ENCODE data around the gene SOX5.

The SOX5 gene

DNA sequence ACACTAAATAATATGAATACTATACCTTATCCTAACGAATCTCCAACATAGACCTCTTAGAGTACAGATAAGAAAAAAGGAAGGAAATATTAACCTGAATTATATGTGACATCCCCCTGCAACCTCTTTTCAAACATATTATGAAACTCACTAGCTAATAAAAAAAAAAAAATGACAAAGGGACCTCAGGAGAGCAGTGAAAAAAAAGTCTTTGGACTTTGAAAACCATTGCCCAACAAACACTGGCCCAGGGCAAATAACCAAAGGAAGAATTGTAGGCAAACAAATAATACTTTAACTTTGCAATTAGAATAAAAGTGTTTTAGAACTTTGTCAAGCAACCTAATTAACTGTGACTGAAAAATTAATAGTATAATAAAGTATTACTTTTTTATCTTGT, 7.7 kb downstream of the SOX5 start:
- no peak overlapping the region for H3K4me3 ChIP-seq (replicated peaks; ENCODE audit: low read depth, low read length)
- no peak for DNase-seq (ENCODE audit: low read depth)
- no peak for TF ChIP-seq CTCF (IDR thresholded peaks at IDR 0.05; ENCODE audit: low read length, missing control alignments)

DNA sequence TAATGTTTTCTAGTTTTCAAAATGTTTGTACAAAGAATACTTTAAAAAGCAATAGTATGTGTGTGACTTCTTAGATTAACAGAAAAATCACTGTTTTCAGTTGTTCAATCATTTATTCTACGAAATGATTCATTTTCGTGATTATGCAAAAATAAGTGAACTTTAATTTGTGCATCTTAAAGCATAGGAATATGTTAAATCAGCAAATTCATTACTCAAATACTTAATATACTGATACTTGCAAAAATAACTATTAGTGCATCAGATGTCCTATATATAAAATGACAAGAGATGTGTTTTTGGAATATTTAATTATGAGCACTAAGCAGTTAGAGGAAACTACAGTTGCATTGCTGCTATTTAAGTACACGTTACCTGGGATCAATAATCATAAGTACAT, 11.0 kb downstream of the SOX5 start:
- TF ChIP-seq CTCF (IDR thresholded peaks at IDR 0.05; ENCODE audit: low read length, missing control alignments): no peak
- DNase-seq (ENCODE audit: low read depth): no peak
- no peak overlapping the region for H3K4me3 ChIP-seq (replicated peaks; ENCODE audit: low read depth, low read length)

DNA sequence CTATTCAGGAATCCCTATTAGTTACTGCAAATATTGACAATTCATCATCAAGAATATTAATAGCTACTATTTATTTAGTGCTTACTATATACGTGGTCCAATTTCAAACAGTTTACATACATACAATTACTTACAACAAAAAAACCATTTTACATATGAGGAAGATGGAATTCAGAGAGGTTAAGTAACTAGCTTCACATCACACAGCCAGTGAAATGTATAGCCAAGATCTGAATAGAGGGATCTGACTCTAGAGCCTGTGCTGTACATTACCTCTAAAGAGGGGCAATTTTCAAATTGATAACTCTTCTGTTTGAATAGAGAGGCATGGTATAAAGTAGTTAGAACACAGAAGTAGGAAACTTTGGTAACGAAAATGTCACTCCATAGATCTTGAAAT, 18.3 kb downstream of the SOX5 start:
- no peak for TF ChIP-seq CTCF (IDR thresholded peaks at IDR 0.05; ENCODE audit: low read length, missing control alignments)

DNA sequence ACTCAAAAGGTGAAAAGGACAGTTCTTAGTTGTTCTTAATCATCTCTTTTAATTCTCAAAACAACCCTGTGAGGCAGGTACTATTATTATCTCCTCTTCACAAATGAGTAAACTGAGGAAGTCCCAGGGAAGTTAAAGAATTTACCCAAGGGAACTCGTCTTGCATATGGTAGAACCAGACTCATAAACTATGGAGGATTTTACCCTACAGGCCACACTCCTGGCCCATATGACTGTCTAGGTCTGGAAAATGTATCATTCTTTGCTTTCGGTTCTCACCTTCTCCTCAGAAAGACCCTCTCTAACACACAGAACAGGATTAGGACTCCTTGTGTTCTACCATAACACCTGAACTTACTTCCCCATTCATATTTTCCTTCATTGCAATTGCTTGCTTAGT, 18.9 kb downstream of the SOX5 start:
- H3K4me3 ChIP-seq (replicated peaks; ENCODE audit: low read depth, low read length): no peak overlapping the region
- TF ChIP-seq CTCF (IDR thresholded peaks at IDR 0.05; ENCODE audit: low read length, missing control alignments): no peak
- DNase-seq (ENCODE audit: low read depth): no peak

More for the DNA sequence above, 18.3 kb downstream of the SOX5 start:
- H3K4me3 ChIP-seq (replicated peaks; ENCODE audit: low read depth, low read length): no peak overlapping the region
- no peak for DNase-seq (ENCODE audit: low read depth)

GRCh38 chr12:23929906-23930305, 19.6 kb downstream of the SOX5 start:
- no peak overlapping the region for H3K4me3 ChIP-seq (replicated peaks; ENCODE audit: low read depth, low read length)
- no peak for DNase-seq (ENCODE audit: low read depth)
- TF ChIP-seq CTCF (IDR thresholded peaks at IDR 0.05; ENCODE audit: low read length, missing control alignments): no peak

- no peak overlapping the region for H3K4me3 ChIP-seq (replicated peaks; ENCODE audit: low read depth, low read length)
- no peak for DNase-seq (ENCODE audit: low read depth)
- TF ChIP-seq CTCF (IDR thresholded peaks at IDR 0.05; ENCODE audit: low read length, missing control alignments): no peak
These were observed 21.6 kb downstream of the SOX5 start for GRCh38 chr12:23927907-23928306.

DNA sequence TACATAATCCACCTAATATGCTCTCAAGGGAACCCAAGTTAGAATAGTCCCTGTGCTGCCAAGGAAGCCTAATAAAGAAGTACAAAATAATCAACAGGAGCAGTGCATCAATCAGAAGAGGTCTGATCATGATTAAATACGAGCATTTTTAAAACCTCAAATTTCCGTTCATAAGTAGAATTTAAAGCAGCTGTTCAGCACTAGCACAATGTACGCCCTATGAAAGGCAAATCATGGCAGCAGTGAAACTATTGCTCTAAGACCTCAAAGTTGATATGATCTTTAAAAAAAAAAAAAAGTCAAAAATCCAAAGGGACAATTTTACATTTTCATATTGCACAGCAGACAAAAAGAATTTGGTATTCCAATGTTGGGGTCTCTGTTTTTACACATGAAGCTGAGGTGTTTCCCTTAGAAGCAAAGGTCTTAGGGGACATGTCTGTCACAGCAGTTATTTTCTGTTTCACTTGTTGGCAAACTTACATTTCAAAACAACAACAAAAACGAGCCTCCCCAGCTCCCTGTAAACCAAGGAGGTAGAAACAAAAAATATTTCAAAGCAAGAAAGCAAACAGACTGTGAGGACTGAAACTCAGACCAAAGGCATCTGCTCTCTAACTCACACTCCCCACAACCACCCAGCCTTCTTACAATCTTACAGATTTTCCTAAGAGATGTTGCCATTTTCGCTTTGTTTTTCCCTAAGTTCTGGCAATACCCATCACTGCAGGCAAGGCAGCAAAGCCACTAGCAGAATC, 28.2 kb downstream of the SOX5 start:
- DNase-seq (ENCODE audit: low read depth): no peak
- no peak overlapping the region for H3K4me3 ChIP-seq (replicated peaks; ENCODE audit: low read depth, low read length)
- TF ChIP-seq CTCF (IDR thresholded peaks at IDR 0.05; ENCODE audit: low read length, missing control alignments): no peak
